Omental fat pad (tissue), 4 donors: ENCODE results near the gene UNC45A. TPM values are rescaled to one million over a fixed set of nuclear protein-coding genes. Genes with fewer than 3 reads are reported as not detected.
"Not testable (repeated sequence)": the region's sequence is repeated elsewhere in the genome, so short reads cannot be mapped to it uniquely, and the experiment has no call there.

ENCODE experiments used
- ATAC-seq: fragments of 150-250 bp; one replicate; pipeline ENCODE4 v1.9.1; 2016; ENCODE audit warnings: mild to moderate bottlenecking, moderate library complexity; ENCODE audit not compliant: low FRiP score
- DNase-seq: peaks from one replicate; pipeline ENCODE4 v3.0.0-alpha.2; 2019; ENCODE audit warnings: low spot score
- total RNA-seq, 4 donors: library from RNA; depleted of rRNA; stranded (reverse); fragments of >200 nt; gene quantifications; one replicate each; pipeline ENCODE4 v1.1.0, GENCODE V29; 2016
- TF ChIP-seq, protein P1 (sequence below), 3 donors: fragments of 450-650 bp; IDR thresholded peaks; one replicate each; pipeline ENCODE4 v1.5.1; 2016 to 2017; ENCODE audit warnings: antibody characterized with exemption in 3 of 3, mild to moderate bottlenecking in 3 of 3, moderate library complexity in 2 of 3

Gene UNC45A
- total RNA-seq, 4 donors from 2014 or later = 40.8 to 61.5 (median 48.8) TPM

DNA sequence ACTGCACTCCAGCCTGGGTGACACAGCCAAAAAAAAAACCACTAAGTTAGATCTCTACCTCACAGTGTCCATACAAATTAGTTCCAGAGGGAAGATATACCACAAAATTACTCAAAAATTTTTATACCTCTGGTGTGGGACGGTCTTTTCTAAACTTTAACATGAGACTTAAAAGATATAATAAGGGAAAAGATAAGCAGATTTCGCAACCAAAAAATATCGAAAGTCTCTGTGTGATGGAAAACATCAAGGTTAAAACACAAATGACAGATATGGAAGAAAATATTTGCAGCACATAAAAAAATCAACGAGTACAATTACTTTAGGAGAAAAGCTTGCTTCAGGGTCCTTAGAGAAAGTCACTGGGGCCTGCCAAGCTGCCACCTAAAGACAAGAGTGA is 13.2 kb upstream of the UNC45A start:
- TF ChIP-seq, protein P1, sequence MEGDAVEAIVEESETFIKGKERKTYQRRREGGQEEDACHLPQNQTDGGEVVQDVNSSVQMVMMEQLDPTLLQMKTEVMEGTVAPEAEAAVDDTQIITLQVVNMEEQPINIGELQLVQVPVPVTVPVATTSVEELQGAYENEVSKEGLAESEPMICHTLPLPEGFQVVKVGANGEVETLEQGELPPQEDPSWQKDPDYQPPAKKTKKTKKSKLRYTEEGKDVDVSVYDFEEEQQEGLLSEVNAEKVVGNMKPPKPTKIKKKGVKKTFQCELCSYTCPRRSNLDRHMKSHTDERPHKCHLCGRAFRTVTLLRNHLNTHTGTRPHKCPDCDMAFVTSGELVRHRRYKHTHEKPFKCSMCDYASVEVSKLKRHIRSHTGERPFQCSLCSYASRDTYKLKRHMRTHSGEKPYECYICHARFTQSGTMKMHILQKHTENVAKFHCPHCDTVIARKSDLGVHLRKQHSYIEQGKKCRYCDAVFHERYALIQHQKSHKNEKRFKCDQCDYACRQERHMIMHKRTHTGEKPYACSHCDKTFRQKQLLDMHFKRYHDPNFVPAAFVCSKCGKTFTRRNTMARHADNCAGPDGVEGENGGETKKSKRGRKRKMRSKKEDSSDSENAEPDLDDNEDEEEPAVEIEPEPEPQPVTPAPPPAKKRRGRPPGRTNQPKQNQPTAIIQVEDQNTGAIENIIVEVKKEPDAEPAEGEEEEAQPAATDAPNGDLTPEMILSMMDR (IDR thresholded peaks at IDR 0.05) = no peak
- no peak for DNase-seq

GRCh38 chr15:90922712-90923322 is 12.3 kb upstream of the UNC45A start:
- not testable (repeated sequence) for DNase-seq, ATAC-seq

More for the DNA sequence above, 13.2 kb upstream of the UNC45A start:
- ATAC-seq = no peak

DNA sequence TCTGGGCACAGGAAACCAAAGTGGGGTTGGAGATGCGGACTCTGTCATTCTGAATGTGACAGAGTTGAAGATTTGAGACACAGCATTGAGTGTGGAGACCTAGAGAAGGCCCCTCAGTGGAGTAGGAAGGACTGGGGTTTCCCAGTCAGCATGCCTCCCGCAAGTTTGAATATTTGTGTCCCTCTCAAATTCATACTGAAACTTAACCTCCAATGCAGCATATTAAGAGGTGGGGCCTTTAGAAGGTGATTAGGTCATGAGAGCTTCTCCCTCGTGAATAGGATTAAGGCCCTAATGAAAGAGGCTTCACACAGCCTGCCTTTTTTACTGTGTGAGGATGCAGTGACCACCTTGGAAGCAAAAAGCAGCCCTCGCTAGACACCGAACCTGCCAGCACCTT is 10.7 kb upstream of the UNC45A start:
- no peak for DNase-seq
- TF ChIP-seq, protein P1 (IDR thresholded peaks at IDR 0.05) = no peak
- ATAC-seq = no peak

GRCh38 chr15:90926766-90927165 is 8.3 kb upstream of the UNC45A start:
- not testable (repeated sequence) for ATAC-seq, DNase-seq

DNA sequence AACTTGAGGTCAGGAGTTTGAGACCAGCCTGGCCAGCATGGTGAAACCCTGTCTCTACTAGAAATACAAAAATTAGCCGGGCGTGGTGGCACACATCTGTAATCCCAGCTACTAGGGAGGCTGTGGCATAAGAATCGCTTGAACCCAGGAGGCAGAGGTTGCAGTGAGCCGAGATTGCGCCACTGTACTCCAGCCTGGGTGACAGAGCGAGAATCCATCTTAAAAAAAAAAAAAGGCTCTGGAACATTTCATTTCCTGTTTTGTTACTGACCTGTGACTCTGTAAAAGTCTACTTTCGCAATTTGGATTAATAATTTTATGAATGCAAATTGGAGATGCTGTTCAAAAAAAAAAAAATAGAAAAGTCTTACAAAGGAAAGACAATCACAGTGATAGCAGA is 7.0 kb upstream of the UNC45A start:
- ATAC-seq, DNase-seq: not testable (repeated sequence)

DNA sequence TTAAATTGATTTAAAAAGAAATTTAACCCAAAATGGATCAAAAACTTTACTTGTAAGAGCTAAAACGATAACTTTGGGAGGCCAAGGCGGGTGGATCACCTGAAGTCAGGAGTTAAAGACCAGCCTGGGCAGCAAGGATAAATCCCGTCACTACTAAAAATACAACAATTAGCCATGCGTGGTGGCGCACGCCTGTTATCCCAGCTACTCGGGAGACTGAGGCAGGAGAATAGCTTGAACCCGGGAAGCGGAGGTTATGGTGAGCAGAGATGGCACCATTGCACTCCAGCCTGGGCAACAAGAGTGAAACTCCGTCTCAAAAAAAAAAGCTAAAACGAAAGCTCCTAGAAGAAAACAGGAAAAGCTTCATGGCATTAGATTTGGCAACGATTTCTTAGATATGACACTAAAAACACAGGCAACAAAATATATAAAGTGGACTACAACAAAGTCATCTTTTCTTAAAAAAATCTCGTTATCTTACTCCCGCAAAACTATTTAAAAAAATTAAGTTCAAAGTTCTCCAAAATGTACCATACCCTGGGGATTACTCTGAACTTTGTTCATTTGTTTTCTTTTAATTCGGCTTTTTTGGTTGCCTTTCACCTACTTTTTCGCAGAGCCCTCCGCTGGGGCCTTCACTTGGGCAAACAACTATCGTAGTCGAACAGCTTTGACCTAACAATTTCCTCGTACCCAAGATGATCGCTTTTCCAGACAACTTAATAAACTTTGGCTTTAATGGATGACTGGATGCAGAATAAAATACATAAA is 5.7 kb upstream of the UNC45A start:
- no peak for DNase-seq
- TF ChIP-seq, protein P1 (IDR thresholded peaks at IDR 0.05) = no peak
- no peak for ATAC-seq

- TF ChIP-seq, protein P1 (IDR thresholded peaks at IDR 0.05) = no peak
- ATAC-seq (no peak), DNase-seq (no peak)
Measured at GRCh38 chr15:90930861-90931574, 4.1 kb upstream of the UNC45A start.

- ATAC-seq = no peak
- TF ChIP-seq, protein P1 (IDR thresholded peaks at IDR 0.05) = no peak
- DNase-seq = no peak
Measured at GRCh38 chr15:90931575-90931827, 3.6 kb upstream of the UNC45A start.
